ENCODE measurements around the gene CYFIP1.

- TF ChIP-seq CTCF (IDR thresholded peaks at IDR 0.05) (no peak), E2F4 (CRISPR knock-in tag; IDR thresholded peaks at IDR 0.05; ENCODE audit: borderline replicate concordance, low read depth) (no peak), RELA (CRISPR knock-in tag; IDR thresholded peaks at IDR 0.05; ENCODE audit: borderline replicate concordance) (no peak), ZNF423 (CRISPR knock-in tag; IDR thresholded peaks at IDR 0.05) (no peak), FOXJ3 (CRISPR knock-in tag; IDR thresholded peaks at IDR 0.05; ENCODE audit: borderline replicate concordance) (no peak), ELF4 (CRISPR knock-in tag; IDR thresholded peaks at IDR 0.05; ENCODE audit: low read depth) (no peak), MAX (CRISPR knock-in tag; IDR thresholded peaks at IDR 0.05) (no peak), TP53 (CRISPR knock-in tag; IDR thresholded peaks at IDR 0.05) (no peak), PRDM15 (CRISPR knock-in tag; IDR thresholded peaks at IDR 0.05) (no peak)
These were observed 43.3 kb downstream of the CYFIP1 start for GRCh38 chr15:22936577-22937472.

All from WTC11 (cell line).